A549 (cell line): ENCODE data around the gene CA9. TPM values are rescaled to one million over a fixed set of nuclear protein-coding genes. Genes with fewer than 3 reads are reported as not detected.

Experiments used
- ATAC-seq, 2 experiments: fragments of 200-7000 bp in 1 of 2; fragments of >200 bp in 1 of 2; cut with Nextera tagmentation in 1 of 2; cut with Tn5 transposase in 1 of 2; 3 replicates each; pipeline versions ENCODE4 v1.8.0 to v1.9.1; 2018 to 2020; ENCODE audit warnings: mild to moderate bottlenecking in 1 of 2, moderate library complexity in 1 of 2
- CTCF ChIA-PET: fragments of 300-600 bp; sonication (Branson Sonifier 250); formaldehyde crosslinking; extraction: SDS; loops from one replicate; lab custom pipeline; 2021; ENCODE audit warnings: antibody characterized with exemption, inconsistent platforms; lab: Yijun Ruan, JAX
- POLR2A ChIA-PET: fragments of 350-600 bp; formaldehyde crosslinking; extraction: SDS; loops from one replicate; lab custom pipeline; 2021; ENCODE audit warnings: antibody characterized with exemption, inconsistent platforms; lab: Yijun Ruan, JAX
- DNase-seq, 2 experiments: peaks; one replicate each; pipeline versions ENCODE4 v3.0.0 to v3.0.0-alpha.2; 2011 to 2016; ENCODE audit warnings: low read depth in 1 of 2, low spot score in 1 of 2
- FAIRE-seq: peaks from 2 replicates; lab custom pipeline; 2011; peaks lifted over from hg19 to GRCh38; lab: Jason Lieb, UNC
- H3K27ac ChIP-seq, 2 experiments: fragments of >200 bp; sonication (Bioruptor Twin); formaldehyde crosslinking; 3 replicates each; pipeline ENCODE4 v1.5.1; 2016 to 2017
- H3K4me1 ChIP-seq: fragments of >200 bp; sonication (Bioruptor Twin); formaldehyde crosslinking; 3 replicates; pipeline ENCODE4 v1.6.1; 2016
- H3K4me2 ChIP-seq: fragments of >200 bp; sonication (Bioruptor Twin); formaldehyde crosslinking; 3 replicates; pipeline ENCODE4 v1.6.1; 2016
- H3K4me3 ChIP-seq: fragments of >200 bp; sonication (Bioruptor Twin); formaldehyde crosslinking; 3 replicates; pipeline ENCODE4 v1.5.1; 2016
- H3K9me3 ChIP-seq: fragments of >200 bp; sonication (Bioruptor Twin); formaldehyde crosslinking; 3 replicates; pipeline ENCODE4 v1.6.1; 2016
- BCL3 ChIP-seq: fragments of >200 bp; sonication (Bioruptor Twin); formaldehyde crosslinking; IDR thresholded peaks from 3 replicates; pipeline ENCODE4 v1.6.1; 2016
- CBX2 ChIP-seq: fragments of 200-600 bp; sonication (generic); IDR thresholded peaks from 2 replicates; pipeline ENCODE4 v1.6.1; 2016; ENCODE audit warnings: low read depth, mild to moderate bottlenecking, borderline replicate concordance
- CEBPB ChIP-seq, 2 experiments: fragments of >200 bp in 1 of 2; sonication (Bioruptor Twin) in 1 of 2; formaldehyde crosslinking in 1 of 2; IDR thresholded peaks; 2 replicates each; pipeline ENCODE4 v1.6.1; 2012 to 2016
- EHMT2 ChIP-seq: fragments of 200-600 bp; sonication (generic); IDR thresholded peaks from 2 replicates; pipeline ENCODE4 v1.6.1; 2016; ENCODE audit warnings: antibody characterized with exemption, low read depth, mild to moderate bottlenecking, moderate library complexity
- ESRRA ChIP-seq: fragments of 150-350 bp; IDR thresholded peaks from 2 replicates; pipeline ENCODE4 v1.6.1; 2014; ENCODE audit warnings: mild to moderate bottlenecking, low read length, borderline replicate concordance
- FOSB ChIP-seq: fragments of 250-450 bp; sonication (Bioruptor Pico); IDR thresholded peaks from 2 replicates; pipeline ENCODE4 v1.5.0; 2020; ENCODE audit warnings: mild to moderate bottlenecking, moderate library complexity
- FOXS1 ChIP-seq: fragments of 250-450 bp; sonication (Bioruptor Pico); IDR thresholded peaks from 2 replicates; pipeline ENCODE4 v1.5.0; 2020; ENCODE audit warnings: mild to moderate bottlenecking, moderate library complexity
- GATA3 ChIP-seq: IDR thresholded peaks from 2 replicates; pipeline ENCODE4 v1.6.1; 2012; ENCODE audit warnings: borderline replicate concordance
- HDAC2 ChIP-seq: fragments of 200-600 bp; sonication (generic); IDR thresholded peaks from 2 replicates; pipeline ENCODE4 v1.6.1; 2016
- HEYL ChIP-seq: fragments of 250-450 bp; sonication (Bioruptor Pico); IDR thresholded peaks from 2 replicates; pipeline ENCODE4 v1.8.0; 2021; ENCODE audit warnings: mild to moderate bottlenecking, moderate library complexity
- HOXB13 ChIP-seq: fragments of 250-450 bp; sonication (Bioruptor Pico); IDR thresholded peaks from 2 replicates; pipeline ENCODE4 v1.5.0; 2020; ENCODE audit warnings: low read depth, mild to moderate bottlenecking, moderate library complexity
- HOXB5 ChIP-seq: fragments of 250-450 bp; sonication (Bioruptor Pico); IDR thresholded peaks from 2 replicates; pipeline ENCODE4 v1.5.0; 2020; ENCODE audit warnings: mild to moderate bottlenecking, moderate library complexity
- JUN ChIP-seq, 2 experiments: fragments of >200 bp; sonication (Bioruptor Twin); formaldehyde crosslinking; IDR thresholded peaks; 2 replicates in 1 of 2; 3 replicates in 1 of 2; pipeline ENCODE4 v1.6.1; 2016 to 2017
- JUNB ChIP-seq: fragments of >200 bp; sonication (Bioruptor Twin); formaldehyde crosslinking; IDR thresholded peaks from 2 replicates; pipeline ENCODE4 v1.6.1; 2016
- KDM5A ChIP-seq: fragments of 200-600 bp; sonication (generic); IDR thresholded peaks from 2 replicates; pipeline ENCODE4 v1.6.1; 2016; ENCODE audit warnings: antibody characterized with exemption, mild to moderate bottlenecking
- MAZ ChIP-seq: fragments of 150-350 bp; IDR thresholded peaks from 2 replicates; pipeline ENCODE4 v1.6.1; 2014; ENCODE audit warnings: antibody characterized with exemption, low read depth, low read length, borderline replicate concordance
- NFE2L2 ChIP-seq: fragments of 150-350 bp; conservative IDR thresholded peaks from 2 replicates; pipeline ENCODE4 v1.6.1; 2014; ENCODE audit warnings: low read length
- NPAS2 ChIP-seq: fragments of 250-450 bp; sonication (Bioruptor Pico); IDR thresholded peaks from 2 replicates; pipeline ENCODE4 v1.8.0; 2022; ENCODE audit warnings: mild to moderate bottlenecking, moderate library complexity, borderline replicate concordance
- PHF8 ChIP-seq: fragments of 200-600 bp; sonication (generic); IDR thresholded peaks from 2 replicates; pipeline ENCODE4 v1.6.1; 2016; ENCODE audit warnings: low read depth, mild to moderate bottlenecking, antibody characterized with exemption, moderate library complexity, borderline replicate concordance
- RFX5 ChIP-seq: fragments of 450-650 bp; IDR thresholded peaks from 2 replicates; pipeline ENCODE4 v1.7.1; 2014; ENCODE audit warnings: antibody characterized with exemption, mild to moderate bottlenecking, moderate library complexity
- TP53 ChIP-seq: fragments of 250-450 bp; sonication (Bioruptor Pico); IDR thresholded peaks from 2 replicates; pipeline ENCODE4 v1.5.0; 2021; ENCODE audit warnings: mild to moderate bottlenecking, moderate library complexity
- USF2 ChIP-seq: fragments of 450-650 bp; IDR thresholded peaks from 2 replicates; pipeline ENCODE4 v1.6.1; 2014; ENCODE audit warnings: antibody characterized with exemption
- ZSCAN20 ChIP-seq: fragments of 250-450 bp; sonication (Bioruptor Pico); IDR thresholded peaks from 2 replicates; pipeline ENCODE4 v1.8.0; 2022; ENCODE audit warnings: mild to moderate bottlenecking, moderate library complexity
- WGBS: methylation state at CpG from one replicate; pipeline ENCODE4 v1.1.6; 2017; ENCODE audit errors: missing lambda C conversion rate; 5-methylcytosine and 5-hydroxymethylcytosine counted together
- polyA plus RNA-seq, 4 experiments: library from polyadenylated mRNA; depleted of rRNA in 3 of 4; stranded (reverse); fragments of >200 nt; fragmentation: RNase III in 1 of 4; extraction: RNeasy Plus Mini Kit Qiagen cat#74134 plus additional on column Dnase treatment in 1 of 4; gene quantifications; 2 replicates in 3 of 4; 3 replicates in 1 of 4; pipeline ENCODE4 v1.2.3, GENCODE V29; 2011 to 2017
- TF ChIP-seq, protein P1 (sequence below): IDR thresholded peaks from 2 replicates; pipeline ENCODE4 v1.6.1; 2012
- TF ChIP-seq, protein P2 (sequence below): fragments of 150-350 bp; IDR thresholded peaks from 2 replicates; pipeline ENCODE4 v1.6.1; 2014; ENCODE audit warnings: low read depth, mild to moderate bottlenecking, low read length

The CA9 gene
- polyA plus RNA-seq, 2 of the 4 experiments (the other 2 are of a cell fraction), result 4.5 to 16.3 TPM

- WGBS, result 92% methylated on average over 17 of the region's 17 CpGs
- DNase-seq (no peak), ATAC-seq (no peak), FAIRE-seq (no peak)
- Histone ChIP-seq H3K4me3 (no peak overlapping the region), H3K27ac (no peak overlapping the region), H3K4me2 (no peak overlapping the region), H3K9me3 (no peaks in the 10 kb centered on the region), H3K4me1 (peaks cover 39% of the 10 kb centered on the region)
- no peak for TF ChIP-seq MAZ
- no peak for TF ChIP-seq HDAC2
- no peak for TF ChIP-seq NFE2L2
- no peak for TF ChIP-seq ESRRA
- TF ChIP-seq HEYL, result no peak
- TF ChIP-seq ZSCAN20 (CRISPR knock-in tag), result no peak
- no peak for TF ChIP-seq FOSB (CRISPR knock-in tag)
- ChIA-PET POLR2A (interaction anchor here (3.1 kb wide), 1 partner anchor 75 kb away, joined by 38 read pairs; the partner anchor contains the start of genes CREB3 and TLN1), CTCF (interaction anchor here (1.2 to 21.5 kb wide), 11 partner anchors 9 to 239 kb away, joined by 3 to 498 read pairs (median 6); partner anchors contain the start of genes ARHGEF39, CA9, CREB3 and TLN1)
Measured at GRCh38 chr9:35656348-35656747, 17.4 kb upstream of the CA9 start.

- POLR2A ChIA-PET, result interaction anchor here (1.0 to 3.1 kb wide), 9 partner anchors 11 to 139 kb away, joined by 3 to 38 read pairs (median 7); partner anchors contain the start of genes CREB3, GBA2, RGP1 and TESK1
- Histone ChIP-seq H3K4me2 (peak overlapping the region; percentile 83), H3K4me1 (peaks cover 33% of the 10 kb centered on the region), H3K9me3 (no peaks in the 10 kb centered on the region), H3K4me3 (peak overlapping the region; percentile 39), H3K27ac (peak overlapping the region; percentile 65 to 98)
- WGBS, result 46% methylated on average over 25 of the region's 25 CpGs
- CTCF ChIA-PET, result interaction anchor here (1.1 to 21.5 kb wide), 14 partner anchors 8 to 238 kb away, joined by 3 to 498 read pairs (median 9); partner anchors contain the start of genes ARHGEF39, CA9, CREB3 and TLN1
- FAIRE-seq (no peak), DNase-seq (no peak), ATAC-seq (peak; percentile 19 to 44)
- no peak for TF ChIP-seq CEBPB (IDR thresholded peaks at IDR 0.05)
- no peak for TF ChIP-seq TP53 (CRISPR knock-in tag)
- no peak for TF ChIP-seq HOXB13
- TF ChIP-seq USF2, result no peak
- TF ChIP-seq RFX5, result no peak
- TF ChIP-seq NPAS2 (CRISPR knock-in tag), result no peak
- no peak for TF ChIP-seq PHF8
- TF ChIP-seq HOXB5 (CRISPR knock-in tag), result no peak
- no peak for TF ChIP-seq JUN (IDR thresholded peaks at IDR 0.05)
- no peak for TF ChIP-seq EHMT2
- no peak for TF ChIP-seq HEYL
- TF ChIP-seq KDM5A, result no peak
- TF ChIP-seq, protein P1, sequence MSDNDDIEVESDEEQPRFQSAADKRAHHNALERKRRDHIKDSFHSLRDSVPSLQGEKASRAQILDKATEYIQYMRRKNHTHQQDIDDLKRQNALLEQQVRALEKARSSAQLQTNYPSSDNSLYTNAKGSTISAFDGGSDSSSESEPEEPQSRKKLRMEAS, result no peak
- no peak for TF ChIP-seq FOXS1 (CRISPR knock-in tag)
- TF ChIP-seq CBX2, result no peak
- no peak for TF ChIP-seq ESRRA
- no peak for TF ChIP-seq GATA3
- no peak for TF ChIP-seq JUNB
- no peak for TF ChIP-seq BCL3
- TF ChIP-seq, protein P2, sequence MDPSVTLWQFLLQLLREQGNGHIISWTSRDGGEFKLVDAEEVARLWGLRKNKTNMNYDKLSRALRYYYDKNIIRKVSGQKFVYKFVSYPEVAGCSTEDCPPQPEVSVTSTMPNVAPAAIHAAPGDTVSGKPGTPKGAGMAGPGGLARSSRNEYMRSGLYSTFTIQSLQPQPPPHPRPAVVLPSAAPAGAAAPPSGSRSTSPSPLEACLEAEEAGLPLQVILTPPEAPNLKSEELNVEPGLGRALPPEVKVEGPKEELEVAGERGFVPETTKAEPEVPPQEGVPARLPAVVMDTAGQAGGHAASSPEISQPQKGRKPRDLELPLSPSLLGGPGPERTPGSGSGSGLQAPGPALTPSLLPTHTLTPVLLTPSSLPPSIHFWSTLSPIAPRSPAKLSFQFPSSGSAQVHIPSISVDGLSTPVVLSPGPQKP, result no peak
Measured at GRCh38 chr9:35656831-35657545, 16.7 kb upstream of the CA9 start.
